ENCODE data around the gene INAFM1.
"Not testable (repeated sequence)": the region's sequence is repeated elsewhere in the genome, so short reads cannot be mapped to it uniquely, and the experiment has no call there.

Gene INAFM1

GRCh38 chr19:47241919-47242577, 32.6 kb upstream of the INAFM1 start:
- DNase-seq: no peak

DNA sequence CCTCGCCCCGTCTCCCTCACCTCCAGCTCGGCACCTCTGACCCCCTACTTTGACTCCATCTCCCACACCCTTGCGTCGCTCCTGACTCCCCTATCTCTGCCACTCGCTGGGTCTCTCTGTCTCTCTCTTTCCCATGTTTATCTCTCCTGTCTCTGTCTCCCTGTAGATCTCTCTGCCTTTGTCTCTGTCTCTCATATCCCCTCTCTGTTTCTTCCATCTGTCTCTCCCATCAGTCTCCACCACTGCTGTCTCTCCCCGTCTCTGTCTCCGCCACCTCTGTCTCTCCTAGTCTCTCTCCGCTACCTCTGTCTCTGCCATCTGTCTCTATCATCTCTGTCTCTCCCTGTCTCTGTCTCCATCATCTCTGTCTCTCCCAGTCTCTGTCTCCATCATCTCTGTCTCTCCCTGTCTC, 31.3 kb upstream of the INAFM1 start:
- DNase-seq: no peak

DNA sequence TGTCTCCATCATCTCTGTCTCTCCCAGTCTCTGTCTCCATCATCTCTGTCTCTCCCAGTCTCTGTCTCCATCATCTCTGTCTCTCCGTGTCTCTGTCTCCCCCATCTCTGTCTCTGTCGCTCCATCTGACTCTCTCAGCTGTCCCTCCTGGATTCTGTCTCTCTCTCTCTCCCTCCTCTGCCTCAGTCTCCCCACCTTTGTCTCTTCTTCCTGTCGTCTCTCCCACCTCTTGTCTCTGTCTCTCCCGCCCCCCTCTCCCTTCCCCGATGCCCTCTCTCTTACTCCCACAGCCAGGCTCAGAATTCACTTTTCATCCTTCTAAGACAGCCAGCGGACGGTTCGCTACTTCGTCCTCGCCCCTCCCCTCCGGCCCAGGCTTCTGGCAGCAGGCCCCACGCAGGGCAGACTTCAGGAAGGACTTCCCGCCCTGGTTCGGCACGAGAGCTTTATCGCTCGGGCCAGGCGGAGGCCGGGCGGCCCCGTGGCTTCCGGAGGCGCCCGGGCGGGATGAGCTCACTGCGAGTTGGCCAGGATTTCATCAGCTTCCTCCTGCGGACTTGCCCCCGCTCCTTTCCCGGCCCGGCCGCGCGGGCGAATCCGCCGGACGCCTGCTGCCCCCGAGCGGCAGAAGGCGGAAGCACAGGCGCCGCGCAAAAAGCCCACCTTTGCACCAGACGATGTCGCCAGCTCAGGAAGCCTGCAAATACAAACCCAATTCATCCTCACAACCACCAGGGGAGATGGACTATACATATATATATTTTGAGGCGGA, 30.7 kb upstream of the INAFM1 start:
- DNase-seq: peak; percentile 89

DNA sequence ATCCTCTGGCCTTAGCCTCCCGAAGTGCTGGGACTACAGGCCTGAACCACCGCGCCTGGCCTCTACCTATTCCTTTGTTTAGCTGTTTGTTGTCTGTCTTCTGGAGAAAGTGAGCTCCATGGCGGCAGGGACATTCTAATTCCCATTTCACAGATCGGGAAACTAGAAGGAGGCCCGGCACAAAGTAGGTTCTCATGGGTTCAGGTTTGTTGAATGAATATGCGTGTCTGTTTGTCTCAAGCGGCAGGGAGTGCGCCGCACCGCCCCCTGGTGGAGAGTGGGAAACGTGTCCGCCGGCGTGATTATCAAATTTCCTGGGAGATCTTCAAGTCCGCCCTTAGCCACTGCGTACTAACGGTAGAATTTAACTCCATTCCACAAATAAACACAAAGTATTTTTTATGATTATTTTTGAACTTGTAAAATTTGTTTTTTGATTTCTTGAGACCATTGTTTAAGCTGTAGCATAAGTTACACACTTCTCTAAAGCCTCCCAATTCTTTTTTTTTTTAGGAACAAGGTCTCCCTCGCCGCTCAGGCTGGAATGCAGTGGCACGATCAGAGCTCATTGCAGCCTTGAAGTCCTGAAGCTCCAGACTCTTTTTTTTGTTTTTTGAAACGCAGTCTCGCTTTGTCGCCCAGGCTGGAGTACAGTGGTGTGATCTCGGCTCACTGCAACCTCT, 27.2 kb upstream of the INAFM1 start:
- no peak for DNase-seq

DNA sequence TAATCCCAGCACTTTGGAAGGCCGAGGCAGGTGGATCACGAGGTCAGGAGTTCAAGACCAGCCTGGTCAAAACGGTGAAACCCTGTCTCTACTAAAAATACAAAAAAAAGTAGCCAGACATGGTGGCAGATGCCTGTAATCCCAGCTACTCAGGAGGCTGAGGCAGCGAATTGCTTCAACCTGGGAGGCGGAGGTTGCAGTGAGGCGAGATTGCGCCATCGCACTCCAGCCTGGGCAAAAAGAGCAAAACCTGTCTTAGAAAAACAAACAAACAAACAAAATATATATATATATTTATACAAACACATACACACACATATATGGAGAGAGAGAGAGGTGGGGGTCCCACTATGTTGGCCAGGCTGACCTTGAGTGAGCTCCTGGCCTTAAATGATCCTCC, 21.7 kb upstream of the INAFM1 start:
- not testable (repeated sequence) for DNase-seq

GRCh38 chr19:47253467-47253881, 21.2 kb upstream of the INAFM1 start:
- no peak for DNase-seq

- no peak for DNase-seq
Observed at GRCh38 chr19:47253970-47254369, 20.7 kb upstream of the INAFM1 start.

- DNase-seq: peak; percentile 80
Observed at GRCh38 chr19:47255879-47256692, 18.6 kb upstream of the INAFM1 start, which contains the start of gene CCDC9. Gene CCDC9 (plus strand): TSS chr19:47256525. CDS start chr19:47258401, 1,876 bp downstream.

- peak; percentile 91 for DNase-seq
Observed at GRCh38 chr19:47256693-47257410, 17.8 kb upstream of the INAFM1 start.

- no peak for DNase-seq
Observed at GRCh38 chr19:47257411-47258169, 17.1 kb upstream of the INAFM1 start.

- DNase-seq: no peak
Observed at GRCh38 chr19:47258434-47258833, 16.3 kb upstream of the INAFM1 start.

DNA sequence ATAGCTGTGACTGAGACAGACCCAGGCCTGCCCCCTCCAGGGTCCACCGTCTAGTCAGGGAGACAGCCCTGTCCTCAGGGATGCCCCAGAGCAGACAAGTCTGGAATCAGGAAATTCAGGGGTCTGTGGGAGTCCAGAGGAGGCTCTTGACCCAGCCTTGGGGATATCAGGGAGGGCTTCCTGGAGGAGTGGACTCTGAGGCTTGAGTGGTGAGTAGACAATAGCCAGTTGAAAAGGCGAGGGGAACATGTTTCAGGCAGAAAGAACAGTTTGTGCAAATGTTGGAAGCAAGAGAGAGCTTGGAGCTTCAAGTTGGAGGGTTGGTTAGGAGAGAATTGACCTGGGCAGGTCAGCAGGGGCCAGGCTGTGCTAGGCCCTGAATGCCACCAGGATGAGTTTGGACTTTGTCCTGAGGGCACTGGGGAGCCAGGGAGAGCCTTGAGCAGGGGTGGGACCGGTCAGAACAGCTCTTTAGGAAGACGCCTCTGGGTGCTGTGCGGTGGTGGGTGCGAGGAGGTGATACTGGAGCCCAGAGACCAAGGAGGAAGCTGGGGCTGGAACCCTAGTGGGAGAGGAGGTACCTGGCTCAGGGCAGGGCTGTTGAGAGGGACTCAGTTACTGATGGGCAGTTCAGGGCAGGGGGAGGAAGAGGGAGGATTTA, 15.7 kb upstream of the INAFM1 start:
- no peak for DNase-seq

DNA sequence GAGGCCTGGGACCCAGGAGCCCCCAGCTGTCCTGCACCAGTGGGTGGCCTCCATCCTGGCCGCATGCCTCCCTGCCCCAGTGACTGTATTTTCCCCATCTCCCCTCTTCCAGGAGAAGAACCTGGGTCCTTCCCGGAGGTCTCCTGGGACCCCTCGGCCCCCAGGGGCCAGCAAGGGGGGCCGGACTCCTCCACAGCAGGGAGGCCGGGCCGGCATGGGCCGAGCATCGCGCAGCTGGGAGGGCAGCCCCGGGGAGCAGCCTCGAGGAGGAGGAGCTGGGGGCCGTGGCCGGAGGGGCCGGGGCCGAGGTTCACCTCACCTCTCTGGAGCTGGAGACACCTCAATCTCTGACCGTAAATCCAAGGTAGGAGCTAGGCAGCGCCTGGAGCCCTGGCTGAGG, 14.2 kb upstream of the INAFM1 start:
- DNase-seq: no peak

DNA sequence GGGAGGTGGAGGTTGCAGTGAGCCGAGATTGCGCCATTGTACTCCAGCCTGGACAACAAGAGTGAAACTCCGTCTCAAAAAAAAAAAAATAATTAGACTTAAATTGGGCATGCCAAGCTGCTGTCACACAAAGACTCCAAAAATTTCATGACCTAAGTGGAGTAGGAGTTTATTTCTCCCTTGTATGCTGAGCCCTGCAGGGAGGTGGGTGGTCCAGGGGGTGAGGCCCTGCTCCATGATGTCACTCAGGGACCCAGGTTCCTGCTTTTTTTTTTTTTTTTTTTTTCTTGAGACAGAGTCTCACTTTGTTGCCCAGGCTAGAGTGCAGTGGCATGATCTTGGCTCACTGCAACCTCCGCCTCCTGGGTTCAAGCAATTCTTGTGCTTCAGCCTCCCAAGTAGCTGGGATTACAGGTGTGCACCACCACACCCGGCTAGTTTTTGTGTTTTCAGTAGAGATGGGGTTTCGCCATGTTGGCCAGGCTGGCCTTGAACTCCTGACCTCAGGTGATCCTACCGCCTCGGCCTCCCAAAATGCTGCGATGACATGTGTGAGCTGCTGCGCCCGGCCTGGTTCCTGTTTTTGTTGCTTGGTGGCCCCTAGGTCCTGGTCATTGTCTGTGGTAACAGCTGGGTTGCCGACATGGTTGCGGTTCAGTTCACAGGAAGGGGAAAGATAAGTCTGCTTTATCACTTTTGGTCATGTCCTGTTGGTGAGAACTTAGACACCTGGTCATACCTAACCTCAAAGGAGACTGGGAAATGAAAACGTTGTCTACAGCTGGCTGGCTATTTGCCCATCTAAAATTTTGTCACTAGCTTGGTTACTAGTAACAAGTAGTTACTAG, 12.5 kb upstream of the INAFM1 start:
- DNase-seq: not testable (repeated sequence)

GRCh38 chr19:47264629-47265028, 10.1 kb upstream of the INAFM1 start:
- no peak for DNase-seq

DNA sequence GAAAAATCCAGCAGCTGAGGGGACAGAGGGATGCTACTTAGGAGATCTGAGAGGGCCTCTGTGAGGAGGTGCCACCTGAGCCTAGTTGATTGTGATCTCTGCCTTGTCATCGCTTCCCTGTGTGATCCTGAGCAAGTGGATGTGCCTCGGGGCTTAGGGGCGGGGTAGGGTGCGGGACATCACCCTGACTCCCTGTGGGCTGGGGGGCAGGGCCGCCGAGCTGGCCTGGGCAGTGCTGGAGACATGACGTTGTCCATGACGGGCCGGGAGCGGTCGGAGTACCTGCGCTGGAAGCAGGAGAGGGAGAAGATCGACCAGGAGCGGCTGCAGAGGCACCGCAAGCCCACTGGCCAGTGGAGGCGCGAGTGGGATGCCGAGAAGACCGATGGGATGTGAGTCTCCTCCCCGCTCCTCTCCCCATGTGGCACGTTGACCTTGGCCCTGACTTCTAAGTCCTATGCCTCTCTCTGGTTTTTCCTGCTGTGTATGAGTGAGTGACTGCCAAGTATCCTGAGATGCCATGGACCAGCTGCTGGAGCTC, 8.2 kb upstream of the INAFM1 start:
- no peak for DNase-seq

GRCh38 chr19:47267350-47267759, 7.3 kb upstream of the INAFM1 start:
- no peak for DNase-seq

GRCh38 chr19:47268028-47268427, 6.7 kb upstream of the INAFM1 start:
- no peak for DNase-seq

DNA sequence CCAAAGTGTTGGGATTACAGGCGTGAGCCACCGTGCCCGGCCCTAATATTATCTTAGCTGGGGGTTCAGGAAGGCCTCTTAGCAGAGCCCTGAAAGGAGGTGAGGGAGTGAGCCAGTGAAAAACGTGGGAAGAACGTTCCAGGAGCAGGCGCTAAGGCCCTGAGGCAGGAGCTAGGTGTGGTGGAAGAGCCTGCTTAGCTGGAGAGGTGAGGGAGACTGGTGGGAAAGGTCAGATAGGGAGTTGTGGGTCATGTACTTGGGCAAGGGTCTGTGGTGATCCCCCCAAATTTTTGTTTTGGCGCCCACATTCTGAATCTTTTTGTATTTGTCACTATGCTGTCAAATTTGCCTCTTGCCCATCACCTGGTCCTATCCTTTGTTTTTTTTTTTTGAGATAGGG, 5.1 kb upstream of the INAFM1 start:
- no peak for DNase-seq

GRCh38 chr19:47270408-47270807, 4.3 kb upstream of the INAFM1 start:
- DNase-seq: no peak
